GM23248 (cell line): ENCODE results near the gene EPN3.

Experiments used
- EZH2 ChIP-seq: fragments of 200-600 bp; sonication (generic); IDR thresholded peaks from 2 replicates; pipeline ENCODE4 v1.6.1; 2018; ENCODE audit warnings: antibody characterized with exemption, mild to moderate bottlenecking; ENCODE audit not compliant: insufficient read depth, poor library complexity, severe bottlenecking
- EZH2phosphoT487 ChIP-seq: fragments of 200-600 bp; sonication (generic); IDR thresholded peaks from 2 replicates; pipeline ENCODE4 v1.6.1; 2018; ENCODE audit warnings: antibody characterized with exemption, moderate library complexity, mild to moderate bottlenecking, low read depth; ENCODE audit not compliant: insufficient read depth

DNA sequence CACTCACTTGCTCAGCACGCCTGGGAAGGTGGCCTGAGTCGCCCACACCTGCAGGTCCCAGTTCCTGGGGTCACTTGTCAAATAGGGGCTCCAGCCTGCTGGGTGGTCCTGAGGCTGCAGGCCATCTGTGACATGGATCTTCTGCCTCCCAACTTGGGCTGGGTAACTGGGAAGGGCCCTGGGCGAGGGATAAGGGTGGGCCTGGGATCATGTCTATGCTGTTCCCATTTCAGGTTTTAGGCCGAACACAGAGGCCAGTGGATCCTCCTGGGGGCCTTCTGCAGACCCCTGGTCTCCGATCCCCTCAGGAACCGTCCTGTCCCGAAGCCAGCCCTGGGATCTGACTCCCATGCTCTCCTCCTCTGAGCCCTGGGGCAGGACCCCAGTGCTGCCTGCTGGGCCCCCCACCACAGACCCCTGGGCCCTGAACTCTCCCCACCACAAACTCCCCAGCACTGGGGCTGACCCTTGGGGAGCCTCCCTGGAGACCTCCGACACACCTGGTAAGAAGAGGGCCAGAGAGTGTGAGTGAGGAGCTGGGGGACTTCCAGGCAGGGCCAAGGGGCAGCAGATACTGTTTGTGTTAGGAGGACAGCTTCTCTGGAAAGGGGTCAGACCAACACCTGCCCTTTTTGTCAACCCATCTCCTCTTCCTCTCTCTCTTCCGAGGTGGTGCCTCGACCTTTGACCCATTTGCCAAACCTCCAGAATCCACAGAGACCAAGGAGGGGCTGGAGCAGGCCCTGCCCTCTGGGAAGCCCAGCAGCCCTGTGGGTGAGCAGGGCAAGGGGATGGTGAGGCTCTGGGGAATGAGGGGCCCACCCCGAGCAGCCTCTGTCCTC is 8.2 kb downstream of the EPN3 start:
- no peak for TF ChIP-seq EZH2
- no peak for TF ChIP-seq EZH2phosphoT487
